HepG2 (cell line): ENCODE measurements around the gene PLK5.

Experiments used
- CHD2 ChIP-seq: IDR thresholded peaks from 2 replicates; pipeline ENCODE4 v1.6.1; 2011; ENCODE audit warnings: low read depth, low read length, improper control_type of control experiment
- POLR2AphosphoS5 ChIP-seq: IDR thresholded peaks from 2 replicates; pipeline ENCODE4 v1.6.1; 2012; ENCODE audit warnings: low read depth, low read length
- TCF12 ChIP-seq, 2 experiments: fragments of 450-650 bp in 1 of 2; sonication (generic) in 1 of 2; formaldehyde crosslinking in 1 of 2; IDR thresholded peaks; 2 replicates each; pipeline versions ENCODE4 v1.6.1 to v1.8.0; 2017 to 2022; ENCODE audit warnings: antibody characterized with exemption in 1 of 2, mild to moderate bottlenecking in 1 of 2, missing genetic modification reagents in 1 of 2, moderate library complexity in 1 of 2

DNA sequence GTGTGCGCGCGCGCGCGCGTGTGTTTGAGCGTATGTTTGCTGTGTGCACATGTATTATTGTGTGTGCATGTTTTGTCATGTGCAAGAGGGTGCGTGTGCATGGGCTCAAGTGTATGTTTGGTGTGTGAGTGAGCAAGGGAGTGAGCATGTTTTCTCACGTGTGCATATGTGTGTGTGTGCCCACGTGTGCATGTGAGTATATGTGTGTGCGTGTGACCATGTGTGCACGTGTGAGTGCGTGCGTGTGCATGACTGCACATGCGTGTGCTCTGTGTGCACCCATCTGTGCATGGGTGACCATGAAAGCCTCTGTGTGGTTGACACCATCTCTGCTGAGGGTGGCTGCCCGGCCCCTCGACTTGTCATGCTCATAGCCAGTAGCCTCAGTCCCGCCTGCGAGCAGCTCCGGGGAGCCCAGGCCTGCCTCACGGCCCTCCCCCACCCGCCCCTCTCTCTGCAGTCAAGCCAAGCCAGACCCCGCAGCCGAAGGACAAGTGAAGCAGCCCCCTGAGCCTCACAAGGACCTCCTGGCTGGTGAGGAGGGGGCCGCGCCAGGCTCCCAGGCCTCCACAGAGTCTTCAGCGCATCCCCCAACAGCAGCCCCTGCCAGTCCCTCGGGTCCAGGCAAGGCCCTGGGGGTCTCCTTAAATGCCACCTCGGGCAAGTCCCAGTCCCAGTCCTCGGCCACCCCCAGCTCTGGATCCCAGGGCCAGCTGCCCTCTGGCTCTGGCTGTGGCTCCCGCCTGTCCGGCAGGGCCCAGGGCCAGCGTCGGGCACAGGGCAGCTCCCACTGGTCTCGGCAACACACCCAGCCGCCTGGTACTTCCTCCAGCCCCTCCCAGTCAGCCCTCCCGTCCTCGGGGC, 26.9 kb upstream of the PLK5 start:
- TF ChIP-seq TCF12 (IDR thresholded peaks at IDR 0.05) (no peak), TCF12 (CRISPR knock-in tag; IDR thresholded peaks at IDR 0.05) (no peak), POLR2AphosphoS5 (no peak), CHD2 (no peak)
